H1 (cell line): ENCODE data around the gene INO80C. TPM values are rescaled to one million over a fixed set of nuclear protein-coding genes. Genes with fewer than 3 reads are reported as not detected.

Experiments
- CEBPB ChIP-seq: IDR thresholded peaks from 2 replicates; pipeline ENCODE4 v1.6.1; 2012; ENCODE audit warnings: low read depth, low read length
- GABPA ChIP-seq: IDR thresholded peaks from 2 replicates; pipeline ENCODE4 v1.6.1; 2011; ENCODE audit warnings: mild to moderate bottlenecking, low read length, moderate library complexity, borderline replicate concordance; ENCODE audit not compliant: insufficient read depth
- KDM1A ChIP-seq: fragments of 200-600, 300-600 bp; sonication (generic); IDR thresholded peaks from 2 replicates; pipeline ENCODE4 v1.7.1; 2016; ENCODE audit warnings: mild to moderate bottlenecking, low read length, borderline replicate concordance
- POU5F1 ChIP-seq: IDR thresholded peaks from 2 replicates; pipeline ENCODE4 v1.6.1; 2011; ENCODE audit warnings: low read depth, mild to moderate bottlenecking, low read length, moderate library complexity
- polyA plus RNA-seq, 7 experiments: library from polyadenylated mRNA; depleted of rRNA in 3 of 7; stranded (reverse) in 5 of 7; unstranded in 2 of 7; fragments of >200 nt in 5 of 7; fragments of 200-250 nt in 2 of 7; gene quantifications; 1 replicate in 5 of 7; 2 replicates in 1 of 7; 4 replicates in 1 of 7; pipeline versions ENCODE4 v1.2.1 to v1.2.3, GENCODE V29; 2011 to 2013; ENCODE audit warnings: missing spikeins in 2 of 7, mixed read lengths in 2 of 7
- total RNA-seq: library from RNA; stranded (reverse); fragmentation: NEBNext Ultra II Directional; extraction: Animal tissue kit (Norgen Biotek cat#: 25700); gene quantifications from 2 replicates; pipeline ENCODE4 v1.2.1, GENCODE V29; 2021

Gene INO80C
- total and polyA plus RNA-seq, 2 of the 8 experiments (the other 6 are each of a cell fraction or from before 2014, with no cell fraction given): 30.1 to 48.9 TPM

- TF ChIP-seq GABPA (no peak), POU5F1 (no peak), KDM1A (no peak), CEBPB (no peak)
These were observed 19.0 kb upstream of the INO80C start (continued) for GRCh38 chr18:35516789-35517188.
